T-helper 1 cell (primary cell): ENCODE data around the gene PSMB8.

ENCODE experiments used
- DNase-seq, 5 donors: peaks; one replicate each; pipeline ENCODE4 v3.0.0-alpha.2; 2012 to 2020

The PSMB8 gene

GRCh38 chr6:32792901-32793435, 50.9 kb downstream of the PSMB8 start:
- DNase-seq: no peak
